Neural progenitor cell (in vitro differentiated cells): Measurements from ENCODE around the gene SAMD8.

Experiments used
- CTCF ChIP-seq: fragments of 200-600 bp; sonication (generic); IDR thresholded peaks from 2 replicates; pipeline ENCODE4 v1.5.1; 2017; ENCODE audit warnings: antibody characterized with exemption, mild to moderate bottlenecking
- EZH2 ChIP-seq: fragments of 200-600 bp; sonication (generic); IDR thresholded peaks from 2 replicates; pipeline ENCODE4 v1.6.1; 2017; ENCODE audit warnings: antibody characterized with exemption, mild to moderate bottlenecking, moderate library complexity
- EZH2phosphoT487 ChIP-seq: fragments of 200-600 bp; sonication (generic); IDR thresholded peaks from 2 replicates; pipeline ENCODE4 v1.6.1; 2017; ENCODE audit warnings: antibody characterized with exemption

- TF ChIP-seq EZH2 = no peak
- no peak for TF ChIP-seq CTCF
- no peak for TF ChIP-seq EZH2phosphoT487
Observed at GRCh38 chr10:75121322-75121721, 9.9 kb downstream of the SAMD8 start.
